GM12873 (cell line): ENCODE results near the gene FAM170B.

Source experiments
- TF ChIP-seq, protein P1 (sequence below): IDR thresholded peaks from 2 replicates; pipeline ENCODE4 v1.5.1; 2012; ENCODE audit warnings: low read depth, mild to moderate bottlenecking, moderate library complexity, low read length, control low read depth; ENCODE audit not compliant: insufficient read depth; ENCODE audit errors: missing control alignments

The FAM170B gene

DNA sequence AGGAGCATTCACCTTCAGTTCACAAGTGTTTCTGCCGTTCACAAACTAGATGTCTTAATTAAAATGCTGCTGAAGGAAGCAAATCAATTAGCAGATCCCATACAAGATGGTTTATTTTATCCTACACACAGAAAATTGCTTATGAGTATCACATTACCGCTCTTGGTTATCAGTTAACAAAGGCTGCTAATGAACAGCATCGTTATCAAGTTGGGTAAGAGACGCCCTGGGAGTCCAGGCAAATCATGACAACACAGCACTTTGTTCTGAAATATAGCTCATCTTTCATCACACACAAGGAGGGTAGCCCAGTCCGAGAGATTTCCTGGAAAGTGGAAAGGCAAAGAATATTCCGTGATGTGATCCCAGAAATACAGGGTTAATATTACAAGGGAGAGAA, 20.8 kb upstream of the FAM170B start:
- TF ChIP-seq, protein P1, sequence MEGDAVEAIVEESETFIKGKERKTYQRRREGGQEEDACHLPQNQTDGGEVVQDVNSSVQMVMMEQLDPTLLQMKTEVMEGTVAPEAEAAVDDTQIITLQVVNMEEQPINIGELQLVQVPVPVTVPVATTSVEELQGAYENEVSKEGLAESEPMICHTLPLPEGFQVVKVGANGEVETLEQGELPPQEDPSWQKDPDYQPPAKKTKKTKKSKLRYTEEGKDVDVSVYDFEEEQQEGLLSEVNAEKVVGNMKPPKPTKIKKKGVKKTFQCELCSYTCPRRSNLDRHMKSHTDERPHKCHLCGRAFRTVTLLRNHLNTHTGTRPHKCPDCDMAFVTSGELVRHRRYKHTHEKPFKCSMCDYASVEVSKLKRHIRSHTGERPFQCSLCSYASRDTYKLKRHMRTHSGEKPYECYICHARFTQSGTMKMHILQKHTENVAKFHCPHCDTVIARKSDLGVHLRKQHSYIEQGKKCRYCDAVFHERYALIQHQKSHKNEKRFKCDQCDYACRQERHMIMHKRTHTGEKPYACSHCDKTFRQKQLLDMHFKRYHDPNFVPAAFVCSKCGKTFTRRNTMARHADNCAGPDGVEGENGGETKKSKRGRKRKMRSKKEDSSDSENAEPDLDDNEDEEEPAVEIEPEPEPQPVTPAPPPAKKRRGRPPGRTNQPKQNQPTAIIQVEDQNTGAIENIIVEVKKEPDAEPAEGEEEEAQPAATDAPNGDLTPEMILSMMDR = no peak

DNA sequence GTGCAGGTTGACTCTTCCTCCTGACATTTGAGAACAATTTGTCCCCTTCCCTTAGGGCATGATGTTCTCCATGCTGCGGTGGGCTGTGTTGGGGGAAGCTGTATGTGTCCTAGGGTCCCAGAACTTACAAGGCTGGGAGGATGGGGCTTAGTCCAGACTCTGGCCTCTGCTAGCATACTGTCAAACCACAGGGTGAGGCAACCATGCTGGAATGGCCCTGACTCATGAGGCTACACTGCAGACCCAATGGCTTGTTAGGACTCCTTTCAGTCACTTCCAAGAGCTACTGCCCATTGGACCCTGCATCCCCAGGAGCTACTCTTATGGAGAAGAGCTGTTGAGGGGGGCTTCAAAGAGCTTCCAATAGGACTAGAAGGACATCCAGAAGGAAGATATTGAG, 20.1 kb upstream of the FAM170B start:
- TF ChIP-seq, protein P1 = no peak

DNA sequence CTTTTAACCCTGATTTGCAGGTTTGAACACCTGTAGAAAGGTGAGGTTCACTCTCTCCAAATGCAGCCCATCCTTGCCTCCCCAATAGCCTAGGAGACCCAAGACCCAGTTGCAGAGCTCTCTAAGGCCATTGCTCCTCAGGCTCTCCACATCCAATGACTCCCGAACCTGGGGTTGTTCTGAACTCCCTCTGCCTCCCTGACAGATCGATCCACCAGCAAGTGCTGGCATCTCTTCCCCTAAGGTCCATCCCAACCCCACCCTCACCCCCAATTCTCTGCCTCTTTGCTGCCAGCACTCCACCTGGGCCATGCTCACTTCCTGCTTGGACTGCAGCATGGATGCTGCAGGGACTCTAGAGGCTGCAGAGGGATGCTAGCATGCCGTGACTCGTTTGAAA, 19.3 kb upstream of the FAM170B start:
- TF ChIP-seq, protein P1 = no peak

DNA sequence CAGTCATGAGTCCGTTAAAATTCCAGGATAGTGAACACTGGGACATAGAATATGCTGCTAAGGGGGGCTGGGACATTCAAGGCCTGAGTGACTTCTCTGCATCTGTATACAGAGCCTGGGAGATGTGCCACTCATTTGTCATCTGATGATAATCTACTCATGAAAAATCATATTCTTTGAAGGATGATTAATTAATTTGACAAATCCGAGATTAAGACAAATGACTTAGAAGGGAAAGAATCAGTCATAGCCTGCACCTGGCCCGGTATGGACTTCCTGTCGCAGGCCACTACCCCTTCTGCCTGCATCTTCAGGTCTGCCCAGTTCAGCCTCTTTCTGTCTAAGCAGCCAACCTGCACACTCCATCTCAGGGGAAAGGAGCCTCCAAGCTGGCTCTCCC, 18.8 kb upstream of the FAM170B start:
- TF ChIP-seq, protein P1 = no peak

DNA sequence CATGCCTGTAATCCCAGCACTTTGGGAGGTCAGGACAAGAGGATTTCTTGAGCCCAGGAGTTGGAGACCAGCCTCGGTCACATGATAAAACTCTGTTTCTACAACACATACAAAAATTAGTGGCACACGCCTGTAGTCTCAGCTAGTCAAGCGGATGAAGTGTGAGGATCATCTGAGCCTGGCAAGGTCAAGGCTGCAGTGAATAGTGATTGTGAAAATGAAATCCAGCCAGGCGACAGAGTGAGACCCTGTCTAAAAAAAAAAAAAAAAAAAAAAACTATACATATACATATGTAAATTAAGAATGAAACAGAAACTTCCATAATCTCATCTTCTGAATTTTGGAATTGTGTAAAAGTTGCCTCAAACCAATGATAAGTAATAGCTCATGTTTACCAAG, 18.2 kb upstream of the FAM170B start:
- TF ChIP-seq, protein P1 = no peak

DNA sequence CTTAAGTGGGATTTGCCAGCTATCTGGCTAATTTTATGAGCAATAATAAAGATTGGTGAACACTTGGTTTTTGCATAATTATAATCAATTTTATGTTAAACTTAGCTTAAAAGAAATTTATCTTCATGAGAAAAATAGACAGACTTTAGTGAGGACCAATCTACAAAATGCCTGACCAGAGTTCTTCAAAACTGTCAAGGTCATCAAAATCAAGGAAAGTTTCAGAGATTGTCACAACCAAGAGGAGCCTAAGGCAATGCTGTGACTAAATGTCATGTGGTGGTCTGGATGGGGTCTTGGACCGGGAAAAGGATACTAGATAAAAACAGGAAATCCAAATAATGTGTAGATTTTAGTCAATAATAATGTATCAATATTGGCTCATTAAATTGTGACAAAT, 17.7 kb upstream of the FAM170B start:
- TF ChIP-seq, protein P1 = no peak

DNA sequence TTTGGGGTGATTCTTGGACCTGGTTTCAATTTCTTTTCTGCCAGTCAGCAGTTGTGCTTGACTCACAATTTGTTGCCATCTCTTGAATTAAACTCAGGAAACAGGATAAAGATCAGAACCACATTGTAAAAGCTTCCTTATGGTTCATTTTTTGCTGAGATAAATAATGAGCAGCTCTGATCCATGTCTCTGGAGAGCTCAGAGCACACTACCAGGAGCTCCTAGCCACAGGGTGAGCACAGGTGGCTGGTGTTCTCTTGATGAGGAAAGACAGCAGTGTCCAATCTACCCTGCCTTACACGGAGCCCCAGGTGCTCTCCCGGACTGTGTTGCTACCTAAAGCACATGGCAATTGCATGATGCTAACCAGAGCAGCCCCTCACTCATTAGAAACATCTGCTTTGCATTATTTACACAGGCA, 17.2 kb upstream of the FAM170B start:
- TF ChIP-seq, protein P1 = no peak
